H1 (cell line): ENCODE results near the gene FAAP100. TPM values are rescaled to one million over a fixed set of nuclear protein-coding genes. Genes with fewer than 3 reads are reported as not detected.

Source experiments
- CTCF ChIA-PET: fragments of 300-600 bp; sonication (Branson Sonifier 250); formaldehyde crosslinking; loops from one replicate; lab custom pipeline; 2021; ENCODE audit not compliant: partially characterized antibody; lab: Charles Lee
- POLR2A ChIA-PET: fragments of 300-600 bp; sonication (Branson Sonifier 250); formaldehyde crosslinking; loops from one replicate; lab custom pipeline; 2021; ENCODE audit warnings: inconsistent platforms; ENCODE audit not compliant: partially characterized antibody; lab: Charles Lee
- DNase-seq, 2 experiments: peaks; one replicate each; pipeline versions ENCODE4 v3.0.0 to v3.0.0-alpha.2; 2010 to 2022; ENCODE audit warnings: low spot score in 2 of 2, low read depth in 1 of 2, mixed read lengths in 1 of 2
- FAIRE-seq: peaks from 2 replicates; lab custom pipeline; 2011; peaks lifted over from hg19 to GRCh38; lab: Jason Lieb, UNC
- H2AFZ ChIP-seq: 2 replicates; pipeline ENCODE4 v1.8.1; 2012; ENCODE audit warnings: low read length, inconsistent platforms
- H2AK5ac ChIP-seq: 2 replicates; pipeline ENCODE4 v1.6.1; 2013; ENCODE audit warnings: low read depth, low read length
- H2BK120ac ChIP-seq: replicated peaks from 2 replicates; pipeline ENCODE3; 2013; ENCODE audit warnings: low read depth, low read length, inconsistent platforms
- H2BK12ac ChIP-seq: 2 replicates; pipeline ENCODE4 v1.6.1; 2013; ENCODE audit warnings: low read depth, low read length
- H2BK15ac ChIP-seq: 2 replicates; pipeline ENCODE4 v1.6.1; 2013; ENCODE audit warnings: low read length
- H2BK20ac ChIP-seq: 2 replicates; pipeline ENCODE4 v1.6.1; 2013; ENCODE audit warnings: low read length
- H2BK5ac ChIP-seq: 2 replicates; pipeline ENCODE4 v1.6.1; 2013; ENCODE audit warnings: low read depth, low read length
- H3K14ac ChIP-seq: 2 replicates; pipeline ENCODE4 v1.6.1; 2013; ENCODE audit warnings: inconsistent platforms; ENCODE audit not compliant: insufficient read length
- H3K18ac ChIP-seq: 2 replicates; pipeline ENCODE4 v1.6.1; 2013; ENCODE audit warnings: low read length; ENCODE audit errors: extremely low read depth
- H3K23ac ChIP-seq: 2 replicates; pipeline ENCODE4 v1.6.1; 2013; ENCODE audit warnings: inconsistent platforms; ENCODE audit not compliant: insufficient read length
- H3K23me2 ChIP-seq: 2 replicates; pipeline ENCODE4 v1.6.1; 2013; ENCODE audit warnings: low read depth, low read length
- H3K27ac ChIP-seq: 2 replicates; pipeline ENCODE4 v1.6.1; 2011; ENCODE audit warnings: low read depth, low read length, inconsistent platforms
- H3K27me3 ChIP-seq, 4 experiments: replicated peaks in 1 of 4; 1 replicate in 1 of 4; 2 replicates in 3 of 4; pipeline versions ENCODE4 v1.6.1 to v1.8.1; 2011 to 2013; ENCODE audit warnings: low read length in 3 of 4, mild to moderate bottlenecking in 3 of 4, inconsistent platforms in 2 of 4, mixed read lengths in 2 of 4, moderate library complexity in 1 of 4; ENCODE audit not compliant: control insufficient read depth in 3 of 4, insufficient read depth in 3 of 4; ENCODE audit errors: extremely low read depth in 1 of 4
- H3K36me3 ChIP-seq, 4 experiments: 2 replicates each; pipeline versions ENCODE4 v1.6.1 to v1.8.1; 2011 to 2013; ENCODE audit warnings: mild to moderate bottlenecking in 4 of 4, low read length in 3 of 4, moderate library complexity in 2 of 4, control low read depth in 1 of 4, inconsistent platforms in 1 of 4; ENCODE audit not compliant: insufficient read depth in 4 of 4, control insufficient read depth in 2 of 4
- H3K4ac ChIP-seq: replicated peaks from 2 replicates; pipeline ENCODE3; 2013; ENCODE audit warnings: low read length, low read depth, mixed read lengths, inconsistent platforms; ENCODE audit not compliant: insufficient read length
- H3K4me1 ChIP-seq, 4 experiments: replicated peaks in 1 of 4; 1 replicate in 1 of 4; 2 replicates in 3 of 4; pipeline versions ENCODE4 v1.6.1 to v1.8.1; 2011 to 2013; ENCODE audit warnings: low read length in 3 of 4, inconsistent platforms in 2 of 4, mixed read lengths in 1 of 4; ENCODE audit not compliant: insufficient read depth in 4 of 4, control insufficient read depth in 3 of 4
- H3K4me2 ChIP-seq, 2 experiments: 2 replicates each; pipeline versions ENCODE4 v1.6.1 to v1.8.1; 2011 to 2013; ENCODE audit warnings: low read depth in 2 of 2, low read length in 2 of 2, control low read depth in 1 of 2, inconsistent platforms in 1 of 2, mild to moderate bottlenecking in 1 of 2; ENCODE audit not compliant: insufficient read depth in 1 of 2
- H3K4me3 ChIP-seq, 4 experiments: fragments of 200-600, 300-600 bp in 1 of 4; sonication (generic), shearing (Covaris generic), sonication (Bioruptor Twin) in 1 of 4; 2 replicates each; pipeline versions ENCODE4 v1.5.1 to v1.8.1; 2011 to 2016; ENCODE audit warnings: low read length in 4 of 4, low read depth in 3 of 4, control low read depth in 2 of 4, inconsistent platforms in 2 of 4, mild to moderate bottlenecking in 2 of 4, mixed read lengths in 1 of 4, moderate library complexity in 1 of 4; ENCODE audit not compliant: insufficient read depth in 2 of 4; ENCODE audit errors: extremely low read depth in 1 of 4
- H3K56ac ChIP-seq: replicated peaks from 2 replicates; pipeline ENCODE3; 2013; ENCODE audit warnings: low read depth, mild to moderate bottlenecking, mixed read lengths, low read length, inconsistent platforms; ENCODE audit not compliant: insufficient read length
- H3K79me1 ChIP-seq: 2 replicates; pipeline ENCODE4 v1.6.1; 2013; ENCODE audit warnings: low read depth, low read length, control low read depth
- H3K79me2 ChIP-seq, 2 experiments: 2 replicates each; pipeline versions ENCODE4 v1.6.1 to v1.8.1; 2012 to 2013; ENCODE audit warnings: low read length in 2 of 2, mild to moderate bottlenecking in 2 of 2, inconsistent platforms in 1 of 2; ENCODE audit not compliant: insufficient read depth in 2 of 2, control insufficient read depth in 1 of 2
- H3K9ac ChIP-seq, 4 experiments: replicated peaks in 1 of 4; 1 replicate in 1 of 4; 2 replicates in 3 of 4; pipeline versions ENCODE4 v1.6.1 to v1.8.1; 2011 to 2013; ENCODE audit warnings: low read depth in 3 of 4, low read length in 3 of 4, control low read depth in 2 of 4, mild to moderate bottlenecking in 2 of 4, moderate library complexity in 2 of 4, inconsistent platforms in 1 of 4; ENCODE audit errors: extremely low read depth in 1 of 4
- H3K9me3 ChIP-seq, 2 experiments: 2 replicates each; pipeline versions ENCODE4 v1.6.1 to v1.8.1; 2012 to 2013; ENCODE audit warnings: mild to moderate bottlenecking in 2 of 2, moderate library complexity in 2 of 2, control low read depth in 1 of 2, inconsistent platforms in 1 of 2, low read depth in 1 of 2, low read length in 1 of 2, mixed read lengths in 1 of 2; ENCODE audit not compliant: insufficient read depth in 2 of 2
- H4K20me1 ChIP-seq, 2 experiments: replicated peaks in 1 of 2; 2 replicates each; pipeline versions ENCODE3 to v1.8.1; 2011 to 2013; ENCODE audit warnings: inconsistent platforms in 2 of 2, low read length in 2 of 2, mild to moderate bottlenecking in 1 of 2; ENCODE audit not compliant: insufficient read depth in 2 of 2, control insufficient read depth in 1 of 2
- H4K5ac ChIP-seq: 2 replicates; pipeline ENCODE4 v1.6.1; 2013; ENCODE audit warnings: low read length, low read depth, mixed read lengths, inconsistent platforms; ENCODE audit not compliant: insufficient read length
- H4K8ac ChIP-seq: 2 replicates; pipeline ENCODE4 v1.8.0; 2013; ENCODE audit warnings: mild to moderate bottlenecking, moderate library complexity, low read length, inconsistent platforms; ENCODE audit not compliant: insufficient read depth; ENCODE audit errors: extremely low read depth
- H4K91ac ChIP-seq: replicated peaks from 2 replicates; pipeline ENCODE3; 2013; ENCODE audit warnings: low read length, mixed read lengths, inconsistent platforms; ENCODE audit not compliant: insufficient read length
- ASH2L ChIP-seq: fragments of 200-600, 300-600 bp; sonication (generic); IDR thresholded peaks from one replicate; pipeline ENCODE4 v1.7.1; 2017; ENCODE audit warnings: low read length
- ATF3 ChIP-seq: IDR thresholded peaks from 2 replicates; pipeline ENCODE4 v1.6.1; 2011; ENCODE audit warnings: low read depth, mild to moderate bottlenecking, low read length; ENCODE audit not compliant: insufficient read depth
- BCL11A ChIP-seq, 2 experiments: IDR thresholded peaks; one replicate each; pipeline ENCODE4 v1.6.1; 2011; ENCODE audit warnings: low read depth in 2 of 2, low read length in 2 of 2, mild to moderate bottlenecking in 2 of 2
- EP300 ChIP-seq, 2 experiments: IDR thresholded peaks; 1 replicate in 1 of 2; 2 replicates in 1 of 2; pipeline ENCODE4 v1.6.1; 2011 to 2012; ENCODE audit warnings: low read depth in 2 of 2, low read length in 2 of 2, mild to moderate bottlenecking in 2 of 2, borderline replicate concordance in 1 of 2, inconsistent platforms in 1 of 2, moderate library complexity in 1 of 2
- EZH2 ChIP-seq: fragments of 200-600 bp; sonication (generic); IDR thresholded peaks from 2 replicates; pipeline ENCODE4 v1.7.1; 2012; ENCODE audit warnings: low read depth, mild to moderate bottlenecking, moderate library complexity, low read length, inconsistent platforms; ENCODE audit not compliant: severe bottlenecking
- KDM1A ChIP-seq: fragments of 200-600, 300-600 bp; sonication (generic); IDR thresholded peaks from 2 replicates; pipeline ENCODE4 v1.7.1; 2016; ENCODE audit warnings: mild to moderate bottlenecking, low read length, borderline replicate concordance
- KDM4A ChIP-seq: IDR thresholded peaks from one replicate; pipeline ENCODE4 v1.7.1; 2012; ENCODE audit warnings: low read depth, mild to moderate bottlenecking, moderate library complexity, low read length, inconsistent platforms; ENCODE audit not compliant: severe bottlenecking
- NRF1 ChIP-seq: IDR thresholded peaks from 2 replicates; pipeline ENCODE4 v1.6.1; 2011; ENCODE audit warnings: mild to moderate bottlenecking, low read depth, low read length, improper control_type of control experiment
- SIN3A ChIP-seq, 2 experiments: IDR thresholded peaks in 1 of 2; conservative IDR thresholded peaks in 1 of 2; 2 replicates each; pipeline ENCODE4 v1.6.1; 2011 to 2012; ENCODE audit warnings: low read length in 2 of 2, improper control_type of control experiment in 1 of 2, low read depth in 1 of 2, mild to moderate bottlenecking in 1 of 2
- SRF ChIP-seq: IDR thresholded peaks from 2 replicates; pipeline ENCODE4 v1.6.1; 2011; ENCODE audit warnings: mild to moderate bottlenecking, low read depth, low read length, moderate library complexity
- TBP ChIP-seq: IDR thresholded peaks from 2 replicates; pipeline ENCODE4 v1.6.1; 2011; ENCODE audit warnings: low read depth, low read length, improper control_type of control experiment
- TEAD4 ChIP-seq: IDR thresholded peaks from 2 replicates; pipeline ENCODE4 v1.6.1; 2012; ENCODE audit warnings: low read depth, low read length, inconsistent platforms, mixed read lengths
- ZNF274 ChIP-seq: IDR thresholded peaks from 2 replicates; pipeline ENCODE4 v1.7.0; 2012; ENCODE audit warnings: low read length, borderline replicate concordance; ENCODE audit errors: extremely low read depth
- WGBS, 2 experiments: shearing (Covaris generic) in 1 of 2; methylation state at CpG; one replicate each; pipeline versions ENCODE4 v1.1.6 to v1.1.7; 2013 to 2015; ENCODE audit warnings: low lambda C conversion rate in 2 of 2, mixed read lengths in 2 of 2, inconsistent platforms in 1 of 2, low coverage in 1 of 2, missing lambda C conversion rate in 1 of 2; ENCODE audit not compliant: insufficient replicate concordance in 2 of 2, insufficient coverage in 1 of 2, insufficient read length in 1 of 2; ENCODE audit errors: extremely low coverage in 1 of 2, missing lambda C conversion rate in 1 of 2; 5-methylcytosine and 5-hydroxymethylcytosine counted together
- polyA plus RNA-seq, 7 experiments: library from polyadenylated mRNA; depleted of rRNA in 3 of 7; stranded (reverse) in 5 of 7; unstranded in 2 of 7; fragments of >200 nt in 5 of 7; fragments of 200-250 nt in 2 of 7; gene quantifications; 1 replicate in 5 of 7; 2 replicates in 1 of 7; 4 replicates in 1 of 7; pipeline versions ENCODE4 v1.2.1 to v1.2.3, GENCODE V29; 2011 to 2013; ENCODE audit warnings: missing spikeins in 2 of 7, mixed read lengths in 2 of 7
- total RNA-seq: library from RNA; stranded (reverse); fragmentation: NEBNext Ultra II Directional; extraction: Animal tissue kit (Norgen Biotek cat#: 25700); gene quantifications from 2 replicates; pipeline ENCODE4 v1.2.1, GENCODE V29; 2021

FAAP100 gene
- total and polyA plus RNA-seq, 2 of the 8 experiments (the other 6 are each of a cell fraction or from before 2014, with no cell fraction given): 23.2 to 41.8 TPM

GRCh38 chr17:81567191-81567590 is 15.0 kb upstream of the FAAP100 start:
- no peak overlapping the region for H3K14ac ChIP-seq
- no peak overlapping the region for H4K5ac ChIP-seq
- H4K20me1 ChIP-seq: peaks cover 4 to 13% of the 10 kb centered on the region in 2 experiments
- no peak overlapping the region for H2BK120ac ChIP-seq
- no peak overlapping the region for H3K9ac ChIP-seq
- no peak for FAIRE-seq
- DNase-seq: no peak
- no peak overlapping the region for H3K4me2 ChIP-seq
- no peaks in the 10 kb centered on the region; the same call in 1 of the 2 replicates for H3K79me1 ChIP-seq
- H3K79me2 ChIP-seq: no peaks in the 10 kb centered on the region
- POLR2A ChIA-PET: interaction anchor here (1.4 to 2.1 kb wide), 2 partner anchors 12 to 15 kb away, joined by 4 to 6 read pairs; no protein-coding TSS in a partner anchor
- no peak overlapping the region for H2BK15ac ChIP-seq
- no peak overlapping the region for H3K18ac ChIP-seq
- CTCF ChIA-PET: interaction anchor here (0.5 to 3.2 kb wide), 5 partner anchors 9 to 314 kb away, joined by 3 to 11 read pairs (median 4); no protein-coding TSS in a partner anchor
- H2BK20ac ChIP-seq: no peak overlapping the region
- no peaks in the 10 kb centered on the region for H3K27me3 ChIP-seq
- H2AFZ ChIP-seq: no peak overlapping the region
- no peak overlapping the region for H2BK5ac ChIP-seq
- no peak overlapping the region for H3K4ac ChIP-seq
- H3K23ac ChIP-seq: no peak overlapping the region
- H3K9me3 ChIP-seq: no peaks in the 10 kb centered on the region
- H3K36me3 ChIP-seq: peaks cover 26 to 89% (median 55%) of the 10 kb centered on the region in 4 experiments
- no peak overlapping the region for H3K56ac ChIP-seq
- H3K4me3 ChIP-seq: no peak overlapping the region
- no peak overlapping the region for H2BK12ac ChIP-seq
- H4K8ac ChIP-seq: no peak overlapping the region; the same call in 1 of the 2 replicates
- WGBS, 2 experiments: 98% methylated on average over 4 of the region's 4 CpGs; no CpG with 5 or more reads in 1 of the 2 experiments
- no peak overlapping the region for H2AK5ac ChIP-seq
- no peak overlapping the region for H3K27ac ChIP-seq
- no peaks in the 10 kb centered on the region for H3K23me2 ChIP-seq
- no peak overlapping the region for H4K91ac ChIP-seq
- no peaks in the 10 kb centered on the region for H3K4me1 ChIP-seq
- TF ChIP-seq SRF (no peak), ZNF274 (no peak), SIN3A (conservative IDR thresholded peaks at IDR 0.05 in 1 of 2, IDR thresholded peaks at IDR 0.05 in 1 of 2; ENCODE audit: low read depth in 1 of 2, low read length in 2 of 2) (no peak), TEAD4 (no peak), NRF1 (no peak), KDM4A (no peak), ASH2L (no peak), BCL11A (IDR thresholded peaks at IDR 0.05; ENCODE audit: low read depth in 2 of 2, low read length in 2 of 2) (no peak), EP300 (IDR thresholded peaks at IDR 0.05; ENCODE audit: borderline replicate concordance in 1 of 2, low read depth in 2 of 2, low read length in 2 of 2) (no peak), ATF3 (no peak), TBP (no peak), KDM1A (no peak), EZH2 (no peak)
